ENCODE data around the gene KAT5. TPM values are rescaled to one million over a fixed set of nuclear protein-coding genes. Genes with fewer than 3 reads are reported as not detected.

The KAT5 gene
- total RNA-seq, 2 experiments from 2014 or later: 62.0 to 69.8 TPM

Other genes starting within 250 kb of the KAT5 start
- gene MALAT1, start 213.2 kb upstream of the KAT5 start, total RNA-seq: 1,000 to 10,000 TPM; 4,026 to 5,234 TPM
- gene SCYL1, start 187.2 kb upstream of the KAT5 start, total RNA-seq: 10 to 100 TPM; 68.0 to 76.7 TPM
- gene LTBP3, start 153.9 kb upstream of the KAT5 start, total RNA-seq: 10 to 100 TPM; 46.2 to 46.8 TPM
- gene ZNRD2, start 141.8 kb upstream of the KAT5 start, total RNA-seq: 10 to 100 TPM; 42.1 to 45.5 TPM
- gene FAM89B, start 139.7 kb upstream of the KAT5 start, total RNA-seq: 10 to 100 TPM; 36.6 to 54.2 TPM
- 100 to 1,000 TPM; 138 to 140 TPM for gene EHBP1L1, start 136.2 kb upstream of the KAT5 start, total RNA-seq
- 1 to 10 TPM in 1 of 2 experiments, under 1 TPM in 1; 0.80 to 1.1 TPM for gene KCNK7, start 116.5 kb upstream of the KAT5 start, total RNA-seq
- 10 to 100 TPM; 71.0 to 73.3 TPM for gene MAP3K11, start 98.0 kb upstream of the KAT5 start, total RNA-seq
- gene PCNX3, start 96.5 kb upstream of the KAT5 start, total RNA-seq: 10 to 100 TPM; 54.9 to 57.1 TPM
- 100 to 1,000 TPM; 188 to 267 TPM for gene SIPA1, start 74.2 kb upstream of the KAT5 start, total RNA-seq
- gene RELA, start 49.3 kb upstream of the KAT5 start, total RNA-seq: 10 to 100 TPM; 81.3 to 82.0 TPM
- gene RNASEH2C, start 8.5 kb downstream of the KAT5 start, total RNA-seq: 100 to 1,000 TPM in 1 of 2 experiments, 10 to 100 TPM in 1; 90.5 to 109 TPM
- gene AP5B1, start 68.7 kb downstream of the KAT5 start, total RNA-seq: 10 to 100 TPM; 25.0 to 25.8 TPM
- gene OVOL1, start 74.8 kb downstream of the KAT5 start, total RNA-seq: not detected
- 1 to 10 TPM; 1.7 to 2.4 TPM for gene SNX32, start 121.7 kb downstream of the KAT5 start, total RNA-seq
- 1,000 to 10,000 TPM; 1,745 to 1,753 TPM for gene CFL1, start 145.9 kb downstream of the KAT5 start, total RNA-seq
- 100 to 1,000 TPM; 106 to 125 TPM for gene MUS81, start 148.2 kb downstream of the KAT5 start, total RNA-seq
- 10 to 100 TPM in 1 of 2 experiments, 1 to 10 TPM in 1; 7.1 to 13.4 TPM for gene EFEMP2, start 160.5 kb downstream of the KAT5 start, total RNA-seq
- 100 to 1,000 TPM; 268 to 339 TPM for gene CTSW, start 167.6 kb downstream of the KAT5 start, total RNA-seq
- 100 to 1,000 TPM; 100 to 122 TPM for gene FIBP, start 176.2 kb downstream of the KAT5 start, total RNA-seq
- gene CCDC85B, start 178.4 kb downstream of the KAT5 start, total RNA-seq: 10 to 100 TPM; 82.3 to 94.1 TPM
- gene FOSL1, start 188.1 kb downstream of the KAT5 start, total RNA-seq: 1 to 10 TPM; 2.7 to 6.0 TPM
- 10 to 100 TPM; 27.5 to 37.8 TPM for gene C11orf68, start 206.8 kb downstream of the KAT5 start, total RNA-seq
- 100 to 1,000 TPM; 192 to 254 TPM for gene DRAP1, start 207.2 kb downstream of the KAT5 start, total RNA-seq
- not detected for gene TSGA10IP, start 233.2 kb downstream of the KAT5 start, total RNA-seq
- gene SART1, start 249.5 kb downstream of the KAT5 start, total RNA-seq: 10 to 100 TPM; 79.7 to 89.2 TPM

Data from activated CD8-positive, alpha-beta memory T cell treated with anti-CD3 and anti-CD28 coated beads, Interleukin-2, amount 10 ng/mL, durations not matched to agents 7 days and 5 days (primary cell).